NK-92 (cell line): Measurements from ENCODE around the gene PTPRA.

Experiments
- DNase-seq: peaks from one replicate; lab custom pipeline; 2025; ENCODE audit not compliant: unreplicated experiment; lab: John Stamatoyannopoulos, UW

PTPRA gene

DNA sequence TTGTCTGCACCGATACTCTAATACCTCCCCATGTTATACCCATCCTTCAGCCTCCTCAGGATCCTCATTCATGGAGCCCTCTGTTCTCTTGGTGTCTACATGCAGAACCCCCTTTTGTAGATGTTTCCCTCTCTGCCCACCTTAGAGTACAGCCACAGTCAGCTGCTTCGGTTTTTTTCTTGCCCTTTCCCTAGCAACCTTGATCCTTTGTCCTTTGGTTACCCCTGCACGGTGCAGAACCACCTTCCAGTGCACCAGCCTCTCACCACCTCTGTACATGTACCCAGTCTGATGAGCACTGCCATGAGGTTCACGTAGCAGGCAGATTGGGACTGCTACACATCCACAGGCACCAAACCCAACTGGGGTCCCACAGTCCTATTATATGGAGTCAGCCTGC is 25.5 kb upstream of the PTPRA start:
- no peak for DNase-seq

DNA sequence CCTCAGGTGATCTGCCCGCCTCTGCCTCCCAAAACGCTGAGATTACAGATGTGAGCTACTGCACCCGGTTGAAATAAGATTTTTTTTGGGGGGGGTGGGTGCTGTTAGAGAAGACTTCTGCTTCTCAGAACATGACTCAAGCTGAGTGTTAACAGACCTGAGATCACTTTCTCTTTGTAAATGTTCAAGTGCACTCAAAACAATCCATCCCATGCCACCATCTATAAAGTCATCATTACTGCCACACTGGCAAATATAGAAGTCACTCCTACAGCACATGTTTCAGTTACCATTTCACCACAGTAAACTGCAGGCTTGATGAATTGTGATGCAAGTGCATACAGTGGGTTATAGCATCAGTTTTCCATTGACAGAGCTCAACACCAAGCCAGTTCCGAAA is 23.8 kb upstream of the PTPRA start:
- DNase-seq = no peak

DNA sequence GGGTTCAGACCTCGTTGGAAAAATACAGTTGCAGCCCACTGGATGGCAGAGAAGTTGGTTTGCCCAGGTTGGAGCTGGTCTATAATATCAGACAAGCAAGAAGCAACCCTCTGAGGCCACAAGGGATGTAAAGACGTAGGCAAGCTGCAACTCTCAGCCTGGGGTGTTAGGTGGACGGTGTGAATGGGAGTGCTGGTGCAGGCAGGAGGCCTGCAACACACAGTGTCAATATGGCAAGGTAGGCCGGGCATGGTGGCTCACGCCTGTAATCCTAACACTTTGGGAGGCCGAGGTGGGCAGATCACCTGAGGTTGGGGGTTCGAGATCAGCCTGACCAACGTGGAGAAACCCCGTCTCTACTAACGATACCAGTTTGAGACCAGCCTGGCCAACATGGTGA is 22.2 kb upstream of the PTPRA start:
- DNase-seq = no peak

DNA sequence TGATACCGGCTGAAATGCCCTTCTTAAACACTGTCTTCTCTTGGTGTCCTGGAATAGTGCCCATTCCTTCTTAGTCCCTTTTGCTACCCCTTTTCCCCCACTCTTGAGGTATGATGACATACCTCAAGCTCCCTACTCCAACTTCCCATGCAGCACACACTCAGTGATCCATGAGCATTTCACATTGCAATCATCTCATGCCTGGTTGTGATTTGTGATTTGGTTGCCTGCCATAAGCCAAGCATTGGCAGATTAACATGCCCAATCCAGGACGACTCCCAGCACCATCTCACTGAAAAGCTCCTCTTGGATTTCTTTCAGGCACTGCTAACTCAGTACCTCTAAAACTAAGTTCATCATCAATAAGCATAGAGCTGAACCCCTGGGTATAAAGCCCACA is 14.7 kb upstream of the PTPRA start:
- no peak for DNase-seq

GRCh38 chr20:2859330-2860121 is 13.8 kb upstream of the PTPRA start:
- DNase-seq = no peak

DNA sequence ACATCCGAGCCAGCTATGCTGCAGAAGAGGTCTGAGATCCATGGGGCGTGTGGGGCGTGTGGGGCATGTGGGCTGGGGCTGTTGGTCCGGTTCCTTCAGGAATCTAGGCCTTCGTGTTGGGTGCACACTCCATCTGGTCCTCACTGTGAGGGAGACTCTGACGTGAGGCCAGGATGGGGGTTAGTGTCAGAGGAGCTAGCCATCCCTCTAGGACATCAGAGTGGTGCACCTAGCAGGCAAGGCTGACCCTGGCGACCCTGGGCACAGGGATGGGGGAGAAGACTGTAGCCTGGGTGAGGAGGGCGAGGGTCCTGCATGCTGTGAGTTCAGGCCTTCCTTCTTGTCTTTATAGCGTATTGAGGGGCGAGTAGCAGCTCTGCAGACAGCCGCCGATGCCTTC is 8.7 kb upstream of the PTPRA start:
- no peak for DNase-seq

DNA sequence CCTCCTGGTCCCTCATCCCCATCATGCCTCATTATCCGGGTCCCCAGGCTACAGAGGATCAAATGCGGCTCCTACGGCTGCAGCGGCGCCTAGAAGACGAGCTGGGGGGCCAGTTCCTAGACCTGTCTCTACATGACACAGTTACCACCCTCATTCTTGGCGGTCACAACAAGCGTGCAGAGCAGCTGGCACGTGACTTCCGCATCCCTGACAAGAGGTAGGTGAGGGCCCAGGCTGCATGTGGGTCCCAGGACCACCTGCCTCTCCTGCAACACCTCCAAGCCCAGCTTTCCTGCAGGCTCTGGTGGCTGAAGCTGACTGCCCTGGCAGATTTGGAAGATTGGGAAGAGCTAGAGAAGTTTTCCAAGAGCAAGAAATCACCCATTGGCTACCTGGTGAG is 8.2 kb upstream of the PTPRA start:
- DNase-seq = no peak

- DNase-seq = no peak
These were observed 7.7 kb upstream of the PTPRA start for GRCh38 chr20:2865630-2866029.

DNA sequence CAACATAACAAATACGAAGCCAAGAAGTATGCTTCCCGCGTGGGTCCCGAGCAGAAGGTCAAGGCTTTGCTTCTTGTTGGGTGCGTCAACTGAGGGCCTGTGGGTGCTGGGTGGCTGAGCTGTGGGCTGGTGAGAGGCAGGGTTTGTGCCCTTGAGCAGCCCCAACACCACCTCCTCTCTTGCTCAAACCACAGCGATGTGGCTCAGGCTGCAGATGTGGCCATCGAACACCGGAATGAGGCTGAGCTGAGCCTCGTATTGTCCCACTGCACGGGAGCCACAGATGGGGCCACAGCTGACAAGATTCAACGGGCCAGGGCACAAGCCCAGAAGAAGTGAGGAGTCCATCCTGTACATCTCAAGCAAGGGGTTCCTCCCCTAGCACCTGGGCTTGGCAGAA is 7.0 kb upstream of the PTPRA start:
- DNase-seq = no peak

- DNase-seq = no peak
These were observed 6.0 kb upstream of the PTPRA start for GRCh38 chr20:2867081-2867864.

- no peak for DNase-seq
These were observed 3.9 kb upstream of the PTPRA start for GRCh38 chr20:2869381-2869780.

GRCh38 chr20:2871111-2871465 is 2.2 kb upstream of the PTPRA start:
- no peak for DNase-seq

DNA sequence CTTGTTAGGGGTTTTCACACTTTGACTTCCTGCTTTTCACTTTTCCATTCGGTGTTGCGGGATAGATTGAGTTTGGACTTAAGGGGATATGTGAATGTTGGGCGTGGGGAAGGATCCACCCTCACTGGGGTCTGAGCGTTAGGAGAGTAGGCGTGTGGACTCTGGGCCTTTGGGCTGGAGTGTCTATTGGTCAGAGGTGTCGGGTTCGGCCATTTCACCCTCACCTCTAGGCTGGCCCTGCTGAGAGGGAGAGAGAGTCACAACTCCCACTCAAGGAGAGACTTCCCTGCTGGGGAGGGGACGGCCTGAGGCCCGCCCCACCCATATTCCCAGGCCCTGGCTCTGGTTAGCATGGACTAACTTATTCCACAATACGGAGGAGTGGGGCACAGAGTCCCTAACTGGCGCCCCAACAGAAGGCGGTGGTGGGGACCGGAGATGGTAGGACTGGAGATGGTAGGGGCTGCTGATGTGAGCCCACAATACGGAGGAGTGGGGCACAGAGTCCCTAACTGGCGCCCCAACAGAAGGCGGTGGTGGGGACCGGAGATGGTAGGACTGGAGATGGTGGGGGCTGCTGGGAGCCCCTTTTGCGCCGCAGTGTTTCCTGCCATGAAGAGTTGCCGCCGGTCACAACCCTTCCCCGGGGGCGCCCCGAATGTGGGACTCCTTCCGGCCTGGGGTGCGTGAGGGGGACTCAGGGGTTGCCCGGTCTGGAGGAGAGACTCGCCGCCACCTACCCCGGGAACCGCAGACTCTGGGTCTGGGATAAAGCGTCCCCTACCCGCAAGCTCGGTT is 1.4 kb upstream of the PTPRA start:
- no peak for DNase-seq

DNA sequence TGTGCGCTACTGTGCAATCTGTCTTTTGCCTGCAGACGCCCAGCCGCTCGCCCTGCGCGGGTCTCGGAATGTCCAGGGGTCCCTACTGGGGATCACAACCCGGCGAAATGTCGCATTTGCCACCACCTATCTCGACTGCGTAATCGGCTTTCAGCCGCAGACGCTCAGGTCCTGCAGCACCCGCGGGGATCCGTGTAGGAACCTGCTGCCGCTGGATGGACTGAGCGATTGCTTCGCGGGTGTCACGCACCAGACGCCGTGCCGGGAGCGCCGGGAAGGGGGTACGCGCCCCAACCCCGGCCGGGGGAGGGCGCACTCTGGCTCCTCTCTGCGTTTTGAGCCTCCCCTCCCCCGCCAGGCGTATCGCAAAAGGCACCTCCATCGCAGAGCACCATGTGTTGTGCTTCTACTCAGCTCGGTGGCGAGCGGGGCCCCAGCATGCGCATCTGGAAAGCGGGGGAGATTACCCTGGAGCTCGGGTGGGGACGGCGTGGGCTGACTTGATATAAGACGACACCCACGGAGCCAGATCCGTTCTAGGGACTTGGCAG is 747 bp upstream of the PTPRA start:
- no peak for DNase-seq

DNA sequence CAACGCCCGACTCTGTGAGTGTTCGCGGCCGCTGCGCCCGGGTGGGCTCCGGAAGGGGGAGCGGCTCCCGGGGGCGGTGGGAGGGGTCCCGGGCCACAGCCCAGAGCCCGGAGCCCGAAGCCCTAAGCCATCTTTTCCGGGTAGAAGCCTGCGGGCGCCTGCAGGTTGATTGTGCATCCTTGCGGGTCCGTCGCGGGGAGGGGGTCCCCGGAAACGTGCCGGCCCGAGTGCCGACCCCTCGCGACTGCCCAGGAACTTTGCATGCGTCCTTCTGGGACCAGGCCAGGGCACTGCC is 413 bp downstream of the PTPRA start:
- DNase-seq = no peak

GRCh38 chr20:2874456-2874855 is 1.2 kb downstream of the PTPRA start:
- DNase-seq = no peak

- DNase-seq = no peak
These were observed 2.5 kb downstream of the PTPRA start for GRCh38 chr20:2875690-2876203.

- no peak for DNase-seq
These were observed 5.2 kb downstream of the PTPRA start for GRCh38 chr20:2878515-2878914.

DNA sequence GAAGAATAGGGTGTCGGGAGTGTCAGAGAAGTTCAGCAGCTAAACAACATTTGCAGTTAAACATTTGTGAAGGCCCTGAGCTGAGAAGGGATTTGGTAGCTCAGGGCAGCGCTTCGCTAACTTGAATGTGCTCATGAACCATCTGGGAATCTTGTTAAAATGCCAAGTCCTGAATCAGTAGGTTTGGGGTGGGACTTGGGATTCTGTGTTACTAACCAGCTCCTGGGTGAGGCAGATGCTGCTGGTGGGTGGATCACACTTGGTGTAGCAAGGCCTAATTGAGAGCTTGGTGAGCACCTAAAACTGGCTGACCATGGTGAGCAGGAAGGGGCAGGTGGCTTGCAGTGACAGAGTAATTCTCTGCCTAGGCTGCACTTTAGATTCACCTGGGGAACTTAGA is 5.9 kb downstream of the PTPRA start:
- DNase-seq = no peak

DNA sequence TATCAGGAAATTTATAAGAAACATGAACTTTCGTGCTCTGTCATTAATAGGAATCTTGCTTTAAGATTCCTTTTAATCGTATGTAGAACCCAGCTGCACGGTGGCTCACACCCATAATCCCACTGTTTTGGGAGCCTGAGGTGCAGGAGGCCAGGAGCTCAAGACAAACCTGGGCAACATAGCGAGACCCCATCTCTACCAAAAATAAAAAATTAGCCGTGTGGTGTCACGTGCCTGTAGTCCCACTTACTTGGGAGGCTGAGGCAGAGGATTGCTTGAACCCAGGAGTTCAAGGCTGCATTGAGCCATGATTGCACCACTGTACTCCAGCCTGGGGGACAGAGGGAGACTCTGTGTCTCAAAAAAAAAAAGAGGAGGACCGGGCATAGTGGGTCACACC is 7.4 kb downstream of the PTPRA start:
- DNase-seq = no peak
